Heart right ventricle (tissue), 16 donors: ENCODE results near the gene RSPH1. TPM values are rescaled to one million over a fixed set of nuclear protein-coding genes. Genes with fewer than 3 reads are reported as not detected.

Experiments used
- ATAC-seq, 8 donors: fragments of 200-7000 bp; cut with Tn5 transposase; one replicate each; pipeline ENCODE4 v1.9.1; 2020; ENCODE audit warnings: mild to moderate bottlenecking in 8 of 8, moderate library complexity in 8 of 8, moderate number of reproducible peaks in 1 of 8
- DNase-seq, 2 donors: peaks; one replicate each; pipeline ENCODE4 v3.0.0-alpha.2; 2020
- H3K27ac ChIP-seq, 10 donors: fragments of 200-600 bp; sonication (generic) in 2 of 10; one replicate each; pipeline versions ENCODE4 v1.5.0 to v1.8.0; 2020 to 2022; ENCODE audit warnings: mild to moderate bottlenecking in 3 of 10
- H3K27me3 ChIP-seq, 7 donors: fragments of 200-600 bp; one replicate each; pipeline ENCODE4 v1.8.0; 2021 to 2022; ENCODE audit warnings: mild to moderate bottlenecking in 2 of 7
- H3K36me3 ChIP-seq, 9 donors: fragments of 200-600 bp; sonication (generic) in 1 of 9; one replicate each; pipeline versions ENCODE4 v1.5.0 to v1.8.0; 2020 to 2022; ENCODE audit warnings: mild to moderate bottlenecking in 2 of 9
- H3K4me1 ChIP-seq, 9 donors: fragments of 200-600 bp; sonication (generic) in 1 of 9; one replicate each; pipeline versions ENCODE4 v1.5.0 to v1.8.0; 2020 to 2022; ENCODE audit warnings: mild to moderate bottlenecking in 4 of 9
- H3K4me3 ChIP-seq, 10 donors: fragments of 200-600 bp; sonication (generic) in 2 of 10; one replicate each; pipeline versions ENCODE4 v1.5.0 to v1.8.0; 2020 to 2022; ENCODE audit warnings: mild to moderate bottlenecking in 7 of 10, moderate library complexity in 2 of 10
- H3K9me3 ChIP-seq, 11 donors: fragments of 200-600 bp in 10 of 11; sonication (generic) in 2 of 11; one replicate each; pipeline versions ENCODE4 v1.5.0 to v1.8.0; 2013 to 2022; ENCODE audit warnings: mild to moderate bottlenecking in 2 of 11, control low read depth in 1 of 11, moderate library complexity in 1 of 11
- WGBS, 2 donors: extraction: QIAGEN DNeasy Blood & Tissue Kit; methylation state at CpG; one replicate each; pipeline ENCODE4 v1.1.7; 2013; ENCODE audit warnings: inconsistent platforms in 1 of 2; 5-methylcytosine and 5-hydroxymethylcytosine counted together
- intact Hi-C, 10 donors: fragments of 100-400 bp; cut with DNase I; formaldehyde crosslinking; loops; one replicate each; pipeline versions ENCODE4 v1.11.1 to v1.14.2; 2022
- polyA plus RNA-seq, 2 donors: library from polyadenylated mRNA; stranded (reverse); fragments of 200-250 nt; gene quantifications; one replicate each; pipeline ENCODE4 v1.2.3, GENCODE V29; 2013
- total RNA-seq, 10 donors: library from RNA; stranded (reverse); fragmentation: NEBNext Ultra II Directional in 3 of 10; extraction: Animal tissue kit (Norgen Biotek cat#: 25700) in 3 of 10; gene quantifications; one replicate each; pipeline versions ENCODE4 v1.2.1 to v1.2.4, GENCODE V29; 2021 to 2023
- TF ChIP-seq, protein P1 (sequence below), 9 donors: fragments of 200-600 bp; sonication (generic) in 2 of 9; IDR thresholded peaks; one replicate each; pipeline versions ENCODE4 v1.5.0 to v1.8.0; 2021 to 2022; ENCODE audit warnings: antibody characterized with exemption in 9 of 9, mild to moderate bottlenecking in 5 of 9, moderate library complexity in 1 of 9
- donor health status: Arrhythmogenic right ventricular cardiomyopathy.
- donor health status: ischemic (EF 13 %, LVEDD 7.1; RV severe dilation, severe dysfunction).
- donor health status: healthy with polysubstance abuse.
- donor health status: DM: no; HTN: yes; CAD: no.
- donor health status: DM: no; HTN: no; CAD: no.
- donor health status: ischemic (EF 25% LVEDD 6.9; RV normal size, moderate dysfunction).
- donor health status: ischemic (EF 25% LVEDD 5.7; RV mildly dilated, moderate dysfunction).
- donor health status: healthy.
- donor health status: DM: yes; HTN: yes; CAD: no.
- donor health status: Ischemic cardiomyopathy.
- donor health status: ischemic (EF 35%, LVEDD 5.7; RV mildly dilated, moderate dysfunction).
- donor health status: nonischemic (EF 11% LVEDD 7.7; RV severe dilation, severe dysfunction).
- donor health status: DM: yes; HTN: yes; CAD: no.
- donor health status: PGD.
- donor health status: ischemic (EF 29% LVEDD 5.4; RV normal size, mild dysfunction).
- donor health status: nonischemic (EF 23%, LVEDD 6.1; RV moderate dilation, normal function).

The RSPH1 gene
- total and polyA plus RNA-seq, 12 donors: 0.06 to 0.36 (median 0.20) TPM; not detected in 9

- TF ChIP-seq, protein P1, sequence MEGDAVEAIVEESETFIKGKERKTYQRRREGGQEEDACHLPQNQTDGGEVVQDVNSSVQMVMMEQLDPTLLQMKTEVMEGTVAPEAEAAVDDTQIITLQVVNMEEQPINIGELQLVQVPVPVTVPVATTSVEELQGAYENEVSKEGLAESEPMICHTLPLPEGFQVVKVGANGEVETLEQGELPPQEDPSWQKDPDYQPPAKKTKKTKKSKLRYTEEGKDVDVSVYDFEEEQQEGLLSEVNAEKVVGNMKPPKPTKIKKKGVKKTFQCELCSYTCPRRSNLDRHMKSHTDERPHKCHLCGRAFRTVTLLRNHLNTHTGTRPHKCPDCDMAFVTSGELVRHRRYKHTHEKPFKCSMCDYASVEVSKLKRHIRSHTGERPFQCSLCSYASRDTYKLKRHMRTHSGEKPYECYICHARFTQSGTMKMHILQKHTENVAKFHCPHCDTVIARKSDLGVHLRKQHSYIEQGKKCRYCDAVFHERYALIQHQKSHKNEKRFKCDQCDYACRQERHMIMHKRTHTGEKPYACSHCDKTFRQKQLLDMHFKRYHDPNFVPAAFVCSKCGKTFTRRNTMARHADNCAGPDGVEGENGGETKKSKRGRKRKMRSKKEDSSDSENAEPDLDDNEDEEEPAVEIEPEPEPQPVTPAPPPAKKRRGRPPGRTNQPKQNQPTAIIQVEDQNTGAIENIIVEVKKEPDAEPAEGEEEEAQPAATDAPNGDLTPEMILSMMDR (IDR thresholded peaks at IDR 0.05): no peak
- H3K9me3 ChIP-seq: no peaks in the 10 kb centered on the region
- WGBS, 2 donors: 80% methylated on average over 4 of the region's 4 CpGs
- ATAC-seq (no peak), DNase-seq (no peak)
- H3K27ac ChIP-seq: no peak overlapping the region
- no peaks in the 10 kb centered on the region for H3K4me1 ChIP-seq
- intact Hi-C loops: loop anchor here in 1 of 10 donors (10.0 kb wide), 1 partner anchor 55 kb away; no protein-coding TSS in a partner anchor
- no peaks in the 10 kb centered on the region for H3K36me3 ChIP-seq
- peaks cover 0 to 19% (median 6%) of the 10 kb centered on the region in 7 donors for H3K27me3 ChIP-seq
- H3K4me3 ChIP-seq: no peak overlapping the region
Measured at GRCh38 chr21:42489991-42490390, 6.0 kb downstream of the RSPH1 start.

DNA sequence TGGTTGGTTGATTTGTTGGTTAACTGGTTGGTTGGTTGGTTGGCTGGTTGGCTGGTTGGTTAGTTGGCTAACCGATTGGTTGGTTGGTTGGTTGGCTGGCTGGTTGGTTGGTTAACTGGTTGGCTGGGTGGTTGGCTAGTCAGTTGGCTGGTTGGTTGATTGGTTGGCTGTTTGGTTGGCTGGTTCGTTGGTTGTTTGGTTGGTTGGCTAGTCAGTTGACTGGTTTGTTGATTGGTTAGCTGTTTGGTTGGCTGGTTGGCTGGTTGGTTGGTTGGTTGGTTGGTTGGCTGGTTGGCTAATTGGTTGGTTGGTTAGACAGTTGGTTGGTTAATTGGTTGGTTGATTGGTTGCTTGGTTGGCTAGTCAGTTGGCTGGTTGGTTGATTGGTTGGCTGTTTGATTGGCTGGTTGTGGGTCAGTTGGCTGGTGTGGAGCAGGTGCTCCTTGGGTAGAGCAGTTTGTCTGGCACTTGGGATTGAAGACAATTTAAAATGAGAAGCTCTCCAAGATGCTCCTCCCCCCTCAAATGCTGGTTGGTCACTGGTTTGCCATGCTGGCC lies 6.9 kb downstream of the RSPH1 start:
- Histone ChIP-seq H3K9me3 (no peaks in the 10 kb centered on the region), H3K27me3 (peaks cover 0 to 19% (median 6%) of the 10 kb centered on the region in 7 donors), H3K36me3 (no peaks in the 10 kb centered on the region), H3K27ac (no peak overlapping the region), H3K4me3 (no peak overlapping the region), H3K4me1 (no peaks in the 10 kb centered on the region)
- no peak for ATAC-seq
- 59 to 79% methylated on average over 2 of the region's 2 CpGs for WGBS, 2 donors
- DNase-seq: no peak
- intact Hi-C loops: loop anchor here in 1 of 10 donors (10.0 kb wide), 1 partner anchor 56 kb away; no protein-coding TSS in a partner anchor
- TF ChIP-seq, protein P1 (IDR thresholded peaks at IDR 0.05): no peak

GRCh38 chr21:42486531-42486930 lies 9.5 kb downstream of the RSPH1 start:
- H3K27ac ChIP-seq: no peak overlapping the region
- 61% methylated on average over 5 of the region's 5 CpGs for WGBS, 2 donors
- H3K4me3 ChIP-seq: no peak overlapping the region
- intact Hi-C loops: loop anchor here in 1 of 10 donors (10.0 kb wide), 1 partner anchor 58 kb away; no protein-coding TSS in a partner anchor
- no peaks in the 10 kb centered on the region for H3K4me1 ChIP-seq
- H3K36me3 ChIP-seq: no peaks in the 10 kb centered on the region
- no peak for ATAC-seq
- H3K9me3 ChIP-seq: no peaks in the 10 kb centered on the region
- TF ChIP-seq, protein P1 (IDR thresholded peaks at IDR 0.05): no peak
- peaks cover 0 to 19% (median 6%) of the 10 kb centered on the region in 7 donors for H3K27me3 ChIP-seq
- DNase-seq: no peak

GRCh38 chr21:42486072-42486471 lies 10.0 kb downstream of the RSPH1 start:
- DNase-seq: no peak
- no peak overlapping the region for H3K4me3 ChIP-seq
- H3K9me3 ChIP-seq: no peaks in the 10 kb centered on the region
- no peaks in the 10 kb centered on the region for H3K4me1 ChIP-seq
- no peaks in the 10 kb centered on the region for H3K36me3 ChIP-seq
- H3K27ac ChIP-seq: no peak overlapping the region
- no peak for ATAC-seq
- peaks cover 0 to 19% (median 6%) of the 10 kb centered on the region in 7 donors for H3K27me3 ChIP-seq
- TF ChIP-seq, protein P1 (IDR thresholded peaks at IDR 0.05): no peak
- WGBS, 2 donors: 86 to 87% methylated on average over 6 of the region's 6 CpGs
- intact Hi-C loops: loop anchor here in 1 of 10 donors (10.0 kb wide), 1 partner anchor 59 kb away; no protein-coding TSS in a partner anchor
